Measurements from ENCODE around the gene TIGD4.

GRCh38 chr4:152724494-152724893 is 55.0 kb downstream of the TIGD4 start:
- TF ChIP-seq CTCF (IDR thresholded peaks at IDR 0.05) = no peak
- no peak for TF ChIP-seq POLR2A (IDR thresholded peaks at IDR 0.05)

All from Peyer's patch (tissue), 4 donors.